ENCODE data around the gene HSD17B11.
"Not testable (repeated sequence)": the region's sequence is repeated elsewhere in the genome, so short reads cannot be mapped to it uniquely, and the experiment has no call there.

HSD17B11 gene

DNA sequence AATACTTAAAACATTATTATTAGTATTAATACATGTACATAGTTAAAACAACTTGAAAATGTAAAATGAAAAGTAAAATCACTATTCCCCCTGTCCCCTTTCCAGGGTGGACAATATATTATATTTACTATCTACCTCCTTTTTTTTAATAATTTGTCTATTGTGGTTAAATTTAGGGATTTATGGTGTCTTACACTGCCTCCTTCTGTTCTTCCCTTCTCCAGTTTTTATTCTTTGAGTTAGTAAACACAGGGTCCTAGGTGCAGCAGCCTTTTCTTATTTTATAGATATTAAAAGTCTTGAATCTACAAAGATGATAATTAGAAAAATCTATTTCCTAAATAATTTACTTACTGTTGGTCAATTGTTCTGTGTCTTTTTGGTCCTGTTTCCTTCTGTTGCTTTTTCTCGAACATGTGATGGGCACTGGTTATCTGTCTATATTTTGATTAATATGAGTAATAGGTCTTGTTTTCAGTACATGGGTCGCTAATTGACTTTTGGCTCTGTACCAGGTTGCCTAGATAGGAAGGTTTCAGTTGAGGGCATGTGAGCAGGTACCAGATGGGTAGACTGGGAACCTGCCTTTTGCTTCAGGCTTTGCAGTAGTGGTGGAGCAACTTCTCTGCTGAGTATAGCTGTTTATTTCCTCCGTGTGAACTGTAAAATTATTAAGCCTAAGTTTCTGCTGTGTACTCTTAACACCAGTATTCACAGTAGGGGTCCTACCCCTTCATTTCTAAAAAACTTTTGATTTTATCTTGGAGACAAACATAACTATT lies 32.5 kb upstream of the HSD17B11 start:
- DNase-seq (ENCODE audit: low read depth, low spot score): no peak
- Histone ChIP-seq H3K36me3 (ENCODE audit: insufficient read depth, insufficient read length, low read length) (no peaks in the 10 kb centered on the region), H3K9me3 (ENCODE audit: insufficient read depth, low read length) (no peaks in the 10 kb centered on the region; the same call in 1 of the 2 replicates), H3K4me1 (ENCODE audit: insufficient read depth, insufficient read length) (no peaks in the 10 kb centered on the region), H3K27me3 (ENCODE audit: insufficient read depth, insufficient read length) (no peaks in the 10 kb centered on the region), H3K4me3 (ENCODE audit: insufficient read length, low read depth) (peak overlapping the region; percentile 85), H3K9ac (ENCODE audit: insufficient read length, low read depth) (peak overlapping the region; percentile 89)
- TF ChIP-seq ZNF274 (IDR thresholded peaks at IDR 0.05; ENCODE audit: low read depth, low read length): no peak
- TF ChIP-seq YY1 (IDR thresholded peaks at IDR 0.05; ENCODE audit: insufficient read depth, insufficient read length): no peak
- TF ChIP-seq SUZ12 (IDR thresholded peaks at IDR 0.05; ENCODE audit: extremely low read depth, insufficient read depth, insufficient read length): no peak

DNA sequence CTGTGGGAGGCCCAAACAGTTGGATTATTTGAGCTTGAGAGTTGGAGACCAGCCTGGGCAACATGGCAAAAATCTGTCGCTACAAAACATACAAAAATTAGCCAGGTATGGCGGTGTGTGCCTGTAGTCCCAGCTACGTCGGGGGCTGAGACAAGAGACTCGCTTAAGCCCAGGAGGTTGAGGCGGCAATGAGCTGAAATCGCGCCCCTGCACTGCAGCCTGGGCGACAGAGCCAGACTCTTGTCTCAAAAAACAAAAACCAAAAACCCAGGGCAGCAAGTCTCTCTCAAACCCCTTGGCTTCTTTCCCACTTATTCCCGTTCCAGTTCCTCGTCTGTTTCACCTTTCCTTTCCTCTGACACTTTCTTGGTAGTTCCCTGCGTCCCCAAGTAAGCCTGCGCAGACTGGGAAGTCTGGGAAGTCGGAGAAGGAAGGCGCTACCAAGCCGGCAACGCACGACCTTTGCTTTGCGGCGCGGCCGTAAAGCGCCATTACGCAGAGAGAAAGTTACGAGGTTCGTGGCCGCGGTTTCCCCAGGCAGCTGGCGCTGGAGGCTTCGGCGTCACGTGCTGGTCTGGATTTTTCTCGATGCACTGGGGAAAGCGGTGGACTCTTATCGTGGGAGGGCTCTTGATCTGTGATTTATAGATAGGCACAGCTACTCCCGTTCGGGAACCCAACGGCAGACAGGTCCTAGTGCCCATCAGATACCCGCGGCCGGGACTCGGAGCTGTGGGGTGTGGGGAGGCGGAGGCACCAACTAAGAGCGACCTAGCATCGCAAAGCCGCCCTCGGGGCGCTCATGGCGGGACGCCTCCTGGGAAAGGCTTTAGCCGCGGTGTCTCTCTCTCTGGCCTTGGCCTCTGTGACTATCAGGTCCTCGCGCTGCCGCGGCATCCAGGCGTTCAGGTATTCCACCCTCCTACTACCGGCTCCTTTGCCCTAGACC lies 31.4 kb upstream of the HSD17B11 start, which contains the start of gene NUDT9:
TSS of gene NUDT9 (plus strand) at position 470 of the 949 bp plus-strand sequence. CDS start at position 803, 333 bp downstream.
- peak; percentile 71 for DNase-seq (ENCODE audit: low read depth, low spot score)
- H3K27me3 ChIP-seq (ENCODE audit: insufficient read depth, insufficient read length): no peaks in the 10 kb centered on the region
- H3K36me3 ChIP-seq (ENCODE audit: insufficient read depth, insufficient read length, low read length): no peaks in the 10 kb centered on the region
- H3K9me3 ChIP-seq (ENCODE audit: insufficient read depth, low read length): no peaks in the 10 kb centered on the region; the same call in 1 of the 2 replicates
- H3K4me3 ChIP-seq (ENCODE audit: insufficient read length, low read depth): peak within 1 kb of the TSS; percentile 85
- no peak for TF ChIP-seq SUZ12 (IDR thresholded peaks at IDR 0.05; ENCODE audit: extremely low read depth, insufficient read depth, insufficient read length)
- TF ChIP-seq YY1 (IDR thresholded peaks at IDR 0.05; ENCODE audit: insufficient read depth, insufficient read length): no peak
- TF ChIP-seq ZNF274 (IDR thresholded peaks at IDR 0.05; ENCODE audit: low read depth, low read length): no peak
- peak within 1 kb of the TSS; percentile 89 for H3K9ac ChIP-seq (ENCODE audit: insufficient read length, low read depth)
- no peaks in the 10 kb centered on the region for H3K4me1 ChIP-seq (ENCODE audit: insufficient read depth, insufficient read length)

DNA sequence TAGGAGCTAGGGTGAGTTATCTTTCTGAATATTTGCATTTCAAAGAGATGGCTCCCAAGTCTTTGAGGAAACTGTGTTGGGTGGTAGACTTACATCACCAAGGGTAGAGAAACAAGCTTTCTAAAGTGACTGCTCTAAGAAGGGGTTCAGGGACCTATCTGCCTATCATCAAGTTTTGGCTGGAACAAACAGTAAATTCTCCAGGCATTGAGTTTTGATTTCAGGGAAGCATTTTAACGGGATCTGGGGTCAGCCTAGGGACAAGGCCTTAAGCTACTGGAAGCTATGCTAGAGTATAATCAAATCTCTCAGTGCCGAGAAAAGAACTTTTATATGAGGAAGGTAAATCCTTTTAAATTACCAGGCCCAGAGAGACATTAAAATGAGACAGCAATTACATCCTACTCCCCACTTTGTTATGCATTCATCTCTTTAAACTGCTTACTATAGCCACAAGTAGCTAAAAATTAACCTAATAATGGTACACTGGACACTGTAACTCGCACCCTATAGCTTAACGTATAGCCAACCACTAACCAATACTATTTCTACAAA lies 29.4 kb upstream of the HSD17B11 start:
- TF ChIP-seq SUZ12 (IDR thresholded peaks at IDR 0.05; ENCODE audit: extremely low read depth, insufficient read depth, insufficient read length): no peak
- TF ChIP-seq YY1 (IDR thresholded peaks at IDR 0.05; ENCODE audit: insufficient read depth, insufficient read length): no peak
- TF ChIP-seq ZNF274 (IDR thresholded peaks at IDR 0.05; ENCODE audit: low read depth, low read length): no peak
- Histone ChIP-seq H3K9ac (ENCODE audit: insufficient read length, low read depth) (no peak overlapping the region), H3K36me3 (ENCODE audit: insufficient read depth, insufficient read length, low read length) (no peaks in the 10 kb centered on the region), H3K27me3 (ENCODE audit: insufficient read depth, insufficient read length) (no peaks in the 10 kb centered on the region), H3K4me3 (ENCODE audit: insufficient read length, low read depth) (no peak overlapping the region), H3K9me3 (ENCODE audit: insufficient read depth, low read length) (no peaks in the 10 kb centered on the region; the same call in 1 of the 2 replicates), H3K4me1 (ENCODE audit: insufficient read depth, insufficient read length) (no peaks in the 10 kb centered on the region)
- DNase-seq (ENCODE audit: low read depth, low spot score): no peak

DNA sequence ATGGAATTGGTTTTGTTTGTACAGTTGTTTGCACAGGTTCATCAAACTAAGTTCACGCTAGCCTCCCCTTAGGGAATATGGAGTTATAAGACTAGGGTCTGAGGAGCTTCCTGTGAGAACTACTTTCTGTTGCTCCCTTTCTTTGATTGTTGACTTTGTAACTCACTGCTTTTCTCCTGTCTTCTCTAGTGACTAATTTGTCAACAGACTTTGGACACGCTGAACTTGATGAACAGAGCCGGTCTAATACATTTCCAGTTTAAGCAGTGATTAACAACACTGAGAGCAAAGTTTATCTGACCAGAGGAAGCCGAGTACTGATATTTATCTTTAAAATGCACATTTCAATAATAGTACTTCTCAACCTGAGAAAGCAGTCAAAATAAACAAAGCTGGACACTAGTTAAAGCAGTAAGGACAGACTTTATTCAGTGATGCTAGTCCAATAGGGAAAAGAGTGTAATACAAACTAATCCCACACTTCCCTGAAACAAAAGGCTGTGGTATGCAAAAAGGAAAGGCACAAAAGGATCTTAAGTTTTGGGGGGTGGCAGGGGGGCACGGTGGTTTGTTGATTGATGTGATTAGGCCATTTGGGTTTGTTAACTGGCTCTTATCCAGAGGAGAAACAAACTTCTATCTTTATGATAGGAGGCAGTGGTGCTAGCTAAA lies 28.7 kb upstream of the HSD17B11 start:
- no peak overlapping the region for H3K9ac ChIP-seq (ENCODE audit: insufficient read length, low read depth)
- no peaks in the 10 kb centered on the region for H3K4me1 ChIP-seq (ENCODE audit: insufficient read depth, insufficient read length)
- H3K9me3 ChIP-seq (ENCODE audit: insufficient read depth, low read length): no peaks in the 10 kb centered on the region; the same call in 1 of the 2 replicates
- H3K36me3 ChIP-seq (ENCODE audit: insufficient read depth, insufficient read length, low read length): no peaks in the 10 kb centered on the region
- TF ChIP-seq YY1 (IDR thresholded peaks at IDR 0.05; ENCODE audit: insufficient read depth, insufficient read length) (no peak), ZNF274 (IDR thresholded peaks at IDR 0.05; ENCODE audit: low read depth, low read length) (no peak), SUZ12 (IDR thresholded peaks at IDR 0.05; ENCODE audit: extremely low read depth, insufficient read depth, insufficient read length) (no peak)
- no peak for DNase-seq (ENCODE audit: low read depth, low spot score)
- no peaks in the 10 kb centered on the region for H3K27me3 ChIP-seq (ENCODE audit: insufficient read depth, insufficient read length)
- H3K4me3 ChIP-seq (ENCODE audit: insufficient read length, low read depth): no peak overlapping the region

DNA sequence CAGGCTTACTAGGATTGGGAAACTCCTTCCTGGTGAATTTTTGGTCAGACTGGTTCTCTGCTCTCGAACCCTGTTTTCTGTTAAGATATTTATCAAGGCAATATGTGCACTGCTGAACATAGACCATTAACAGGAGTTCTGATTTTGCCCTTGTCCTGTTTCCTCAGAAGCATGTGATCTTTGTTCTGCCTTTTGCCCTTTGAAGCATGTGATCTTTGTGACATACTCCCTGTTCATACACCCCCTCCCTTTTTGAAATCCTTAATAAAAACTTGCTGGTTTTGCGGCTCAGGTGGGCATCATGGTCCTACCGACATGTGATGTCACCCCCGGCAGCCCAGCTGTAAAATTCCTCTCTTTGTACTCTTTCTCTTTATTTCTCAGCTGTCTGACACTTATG lies 27.4 kb upstream of the HSD17B11 start:
- H3K4me3 ChIP-seq (ENCODE audit: insufficient read length, low read depth); H3K9me3 ChIP-seq (ENCODE audit: insufficient read depth, low read length); H3K4me1 ChIP-seq (ENCODE audit: insufficient read depth, insufficient read length); H3K36me3 ChIP-seq (ENCODE audit: insufficient read depth, insufficient read length, low read length); H3K9ac ChIP-seq (ENCODE audit: insufficient read length, low read depth); H3K27me3 ChIP-seq (ENCODE audit: insufficient read depth, insufficient read length); DNase-seq (ENCODE audit: low read depth, low spot score): not testable (repeated sequence)

DNA sequence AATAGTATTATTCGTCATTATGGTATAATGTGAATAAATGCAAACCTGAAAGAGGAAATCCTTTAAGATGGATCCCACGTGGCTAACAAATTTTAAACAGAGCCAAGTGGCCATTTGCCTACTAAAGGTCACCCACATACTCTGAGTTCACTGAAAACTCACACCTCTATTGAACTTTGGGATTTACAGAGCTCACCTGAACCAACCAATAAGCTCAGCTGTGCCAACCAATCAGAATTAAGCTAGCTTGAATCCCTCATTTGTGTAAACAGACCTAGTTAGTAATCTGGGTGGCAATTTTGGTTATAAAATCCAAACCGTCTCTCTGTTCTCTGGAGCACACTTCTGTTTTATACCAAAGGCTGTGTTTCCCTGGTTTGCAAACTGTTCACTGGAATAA lies 26.0 kb upstream of the HSD17B11 start:
- H3K27me3 ChIP-seq (ENCODE audit: insufficient read depth, insufficient read length): no peaks in the 10 kb centered on the region
- TF ChIP-seq ZNF274 (IDR thresholded peaks at IDR 0.05; ENCODE audit: low read depth, low read length): no peak
- TF ChIP-seq SUZ12 (IDR thresholded peaks at IDR 0.05; ENCODE audit: extremely low read depth, insufficient read depth, insufficient read length): no peak
- TF ChIP-seq YY1 (IDR thresholded peaks at IDR 0.05; ENCODE audit: insufficient read depth, insufficient read length): no peak
- H3K4me1 ChIP-seq (ENCODE audit: insufficient read depth, insufficient read length): no peaks in the 10 kb centered on the region
- H3K9ac ChIP-seq (ENCODE audit: insufficient read length, low read depth): no peak overlapping the region
- no peaks in the 10 kb centered on the region for H3K36me3 ChIP-seq (ENCODE audit: insufficient read depth, insufficient read length, low read length)
- DNase-seq (ENCODE audit: low read depth, low spot score): no peak
- H3K9me3 ChIP-seq (ENCODE audit: insufficient read depth, low read length): no peaks in the 10 kb centered on the region; the same call in 1 of the 2 replicates
- no peak overlapping the region for H3K4me3 ChIP-seq (ENCODE audit: insufficient read length, low read depth)

All from NT2/D1 (cell line).